Activated CD8-positive, alpha-beta memory T cell treated with anti-CD3 and anti-CD28 coated beads for 36 hours (primary cell): ENCODE data around the gene PRB4. TPM values are rescaled to one million over a fixed set of nuclear protein-coding genes. Genes with fewer than 3 reads are reported as not detected.
"Not testable (repeated sequence)": the region's sequence is repeated elsewhere in the genome, so short reads cannot be mapped to it uniquely, and the experiment has no call there.

Source experiments
- CTCF ChIA-PET: fragments of 350-600 bp; sonication (Branson Sonifier 250); formaldehyde crosslinking; loops from one replicate; lab custom pipeline; 2021; ENCODE audit warnings: antibody characterized with exemption; lab: Charles Lee
- POLR2A ChIA-PET: fragments of 350-600 bp; sonication (Branson Sonifier 250); formaldehyde crosslinking; loops from one replicate; lab custom pipeline; 2021; ENCODE audit warnings: antibody characterized with exemption; lab: Charles Lee
- total RNA-seq, 2 experiments: library from RNA; stranded (reverse); gene quantifications; one replicate each; pipeline ENCODE4 v1.2.3, GENCODE V29; 2021

Gene PRB4
- not detected for total RNA-seq

DNA sequence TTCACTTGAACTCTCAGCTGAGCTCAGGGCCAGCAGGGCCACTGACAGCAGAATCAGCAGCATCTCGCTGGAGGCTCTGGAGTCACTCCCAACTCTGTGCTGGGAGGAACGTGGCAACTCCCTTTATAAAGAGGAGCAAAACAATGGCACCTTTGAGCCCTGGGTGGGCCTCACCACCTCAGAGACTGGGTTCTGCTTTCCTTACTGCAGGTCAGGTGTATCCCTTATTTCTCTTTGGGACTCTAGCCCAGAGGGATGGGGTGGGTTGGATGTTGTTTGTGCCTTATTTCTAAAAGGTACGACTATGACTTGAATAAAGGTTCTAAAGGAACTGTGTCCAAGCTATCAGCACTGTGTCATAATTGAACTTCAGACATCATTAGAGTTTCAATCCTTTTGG, at the start of gene PRB4:
TSS of gene PRB4 (minus strand) at position 101 of the 400 bp plus-strand sequence. CDS start at position 63, 38 bp downstream.
- CTCF ChIA-PET = no interaction called here
- POLR2A ChIA-PET = no interaction called here

DNA sequence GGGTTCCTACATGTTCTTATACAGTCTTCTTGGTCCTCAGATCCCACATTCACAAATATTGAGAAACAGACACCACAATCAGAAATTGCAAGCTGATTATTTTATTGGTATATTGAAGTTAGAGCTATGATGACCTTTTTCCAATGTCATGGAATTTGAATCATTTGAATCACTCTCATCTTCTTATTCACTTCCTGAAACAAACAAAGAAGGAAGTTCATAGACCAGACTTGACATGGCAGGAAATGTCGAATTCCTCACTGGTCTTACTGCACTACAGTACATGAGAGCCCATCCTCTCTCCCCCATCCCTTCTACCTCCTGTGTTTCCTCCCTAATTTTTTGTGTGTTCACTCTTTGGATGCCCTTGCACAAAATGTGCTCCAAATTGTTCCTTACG, 41.5 kb upstream of the PRB4 start:
- CTCF ChIA-PET, POLR2A ChIA-PET: not testable (repeated sequence)

- ChIA-PET POLR2A (no interaction called here), CTCF (no interaction called here)
Observed at GRCh38 chr12:11348439-11348838, 38.2 kb upstream of the PRB4 start.

GRCh38 chr12:11347810-11348209, 37.6 kb upstream of the PRB4 start:
- POLR2A ChIA-PET = no interaction called here
- CTCF ChIA-PET = no interaction called here

DNA sequence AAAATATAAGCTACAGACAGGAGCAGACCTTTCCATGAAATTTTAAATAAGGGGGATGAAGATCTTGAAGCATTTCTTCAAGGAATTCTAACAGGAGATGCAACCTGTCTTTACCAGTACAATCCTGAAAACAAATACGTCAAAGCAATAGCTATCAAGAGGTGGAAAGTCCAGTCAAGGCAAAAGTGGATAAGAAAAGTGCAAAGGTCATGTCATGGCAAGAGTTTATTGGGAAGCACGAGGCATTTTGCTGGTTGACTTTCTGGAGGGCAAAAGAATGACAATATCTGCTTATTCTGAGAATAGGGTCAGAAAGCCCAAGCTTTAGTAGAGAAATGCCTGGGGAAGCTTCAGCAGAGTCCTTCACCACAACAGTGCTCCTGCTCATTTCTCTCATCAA, 34.3 kb upstream of the PRB4 start:
- POLR2A ChIA-PET = no interaction called here
- CTCF ChIA-PET = no interaction called here

GRCh38 chr12:11324426-11324825, 14.2 kb upstream of the PRB4 start:
- ChIA-PET POLR2A (no interaction called here), CTCF (no interaction called here)

DNA sequence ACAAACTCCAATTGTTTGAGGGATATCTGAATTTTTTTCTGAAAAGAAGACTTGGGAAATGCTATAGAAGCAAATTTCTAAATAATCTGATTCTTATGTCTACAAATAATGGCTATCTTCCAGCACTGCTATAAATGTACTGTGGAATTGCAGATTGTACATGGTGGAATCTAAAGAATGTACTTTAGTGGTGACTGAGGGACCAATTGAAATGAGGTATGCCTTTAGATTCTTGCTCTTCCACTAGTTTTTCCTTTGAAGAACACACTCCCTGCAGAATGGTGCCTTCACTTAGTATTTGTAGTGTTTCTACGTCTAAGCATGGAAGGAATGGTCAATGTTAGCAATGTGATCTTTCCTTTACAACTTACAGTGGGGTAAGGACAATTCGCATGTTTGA, 11.7 kb upstream of the PRB4 start:
- POLR2A ChIA-PET = no interaction called here
- CTCF ChIA-PET = no interaction called here

DNA sequence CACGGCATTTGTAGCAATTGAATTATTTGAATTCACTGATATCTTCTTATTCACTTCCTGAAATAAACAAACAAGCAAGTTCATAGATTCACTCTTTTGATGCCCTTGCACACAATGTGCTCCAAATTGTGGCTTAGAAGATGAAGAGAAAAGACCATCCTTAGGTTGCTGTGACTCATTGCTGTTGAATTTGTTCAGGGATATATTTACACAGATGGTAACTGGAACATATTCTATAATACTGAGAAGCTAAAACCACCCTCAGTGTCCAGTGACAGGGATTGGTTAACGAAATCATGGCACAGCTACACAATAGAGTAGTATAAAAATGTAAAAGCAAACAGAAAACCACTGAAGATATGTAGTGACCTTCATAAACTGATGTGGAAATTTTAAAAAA, 3.1 kb downstream of the PRB4 start:
- ChIA-PET CTCF (no interaction called here), POLR2A (no interaction called here)

DNA sequence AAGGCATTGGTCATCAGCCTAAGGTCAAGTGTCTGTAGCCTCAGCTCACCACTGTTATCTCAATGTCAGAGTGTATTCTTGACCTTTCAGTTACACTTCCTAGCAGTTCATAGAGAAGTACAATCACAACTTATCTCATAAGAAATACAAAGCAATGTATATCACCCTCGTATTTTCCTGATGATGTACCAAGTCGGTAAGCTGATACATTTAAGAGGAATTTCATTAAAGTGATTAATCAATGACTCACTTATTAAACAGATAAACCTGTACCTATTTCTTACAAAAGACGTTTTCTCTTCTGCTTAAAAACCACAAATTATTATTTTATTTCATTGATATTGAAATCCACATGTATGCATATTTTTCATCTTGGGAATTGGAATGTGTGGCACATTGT, 36.8 kb downstream of the PRB4 start:
- POLR2A ChIA-PET = no interaction called here
- CTCF ChIA-PET = no interaction called here

DNA sequence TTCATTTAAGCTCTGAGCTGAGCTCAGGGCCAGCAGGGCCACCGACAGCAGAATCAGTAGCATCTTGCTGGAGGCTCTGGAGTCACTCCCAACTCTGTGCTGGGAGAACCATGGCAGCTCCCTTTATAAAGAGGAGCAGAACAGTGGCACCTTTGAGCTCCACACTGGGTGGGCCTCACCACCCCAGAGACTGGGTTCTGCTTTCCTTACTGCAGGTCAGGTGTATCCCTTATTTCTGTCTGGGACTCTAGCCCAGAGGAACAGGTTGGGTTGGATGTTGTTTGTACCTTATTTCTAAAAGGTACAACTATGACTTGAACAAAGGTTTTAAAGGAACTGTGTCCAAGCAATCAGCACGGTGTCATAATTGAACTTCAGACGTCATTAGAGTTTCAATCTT, 40.6 kb downstream of the PRB4 start, which contains the start of gene PRB3:
TSS of gene PRB3 (minus strand) at position 101 of the 400 bp plus-strand sequence. CDS start at position 63, 38 bp downstream.
- POLR2A ChIA-PET = no interaction called here
- CTCF ChIA-PET = no interaction called here

- ChIA-PET CTCF (no interaction called here), POLR2A (no interaction called here)
Observed at GRCh38 chr12:11264501-11264900, 45.7 kb downstream of the PRB4 start.

Other genes starting within 250 kb of the PRB4 start
- gene TAS2R46, start 248.1 kb downstream of the PRB4 start, total RNA-seq = under 1 TPM; 0.34 to 0.38 TPM
- not detected for gene TAS2R43, start 218.1 kb downstream of the PRB4 start, total RNA-seq
- gene TAS2R30, start 175.8 kb downstream of the PRB4 start, total RNA-seq = 1 to 10 TPM in 1 of 2 experiments, under 1 TPM in 1; 0.80 to 1.0 TPM
- gene SMIM10L1, start 139.2 kb downstream of the PRB4 start, total RNA-seq = 10 to 100 TPM; 10.1 to 10.2 TPM
- gene TAS2R42, start 123.5 kb downstream of the PRB4 start, total RNA-seq = not detected
- not detected for gene PRB3, start 40.7 kb downstream of the PRB4 start, total RNA-seq
- gene PRB2, start 85.1 kb upstream of the PRB4 start, total RNA-seq = not detected